K562 (cell line): Measurements from ENCODE around the gene AGMO. TPM values are rescaled to one million over a fixed set of nuclear protein-coding genes. Genes with fewer than 3 reads are reported as not detected.

Experiments used
- MBD1 ChIP-seq: fragments of 250-450 bp; sonication (Bioruptor Pico); IDR thresholded peaks from 2 replicates; pipeline ENCODE4 v1.8.0; 2022; ENCODE audit warnings: inconsistent platforms
- MED1 ChIP-seq: sonication (generic); formaldehyde crosslinking; IDR thresholded peaks from 2 replicates; pipeline ENCODE4 v1.8.1; 2023; ENCODE audit warnings: missing genetic modification reagents, borderline replicate concordance
- RAD51 ChIP-seq: fragments of 450-650 bp; IDR thresholded peaks from 2 replicates; pipeline ENCODE4 v1.7.1; 2016; ENCODE audit warnings: low read depth, mild to moderate bottlenecking, borderline replicate concordance
- polyA plus RNA-seq, 8 experiments: library from polyadenylated mRNA; depleted of rRNA in 4 of 8; stranded (reverse) in 5 of 8; unstranded in 3 of 8; fragments of >200 nt; fragmentation: Nextera tagmentation in 2 of 8; fragmentation: Illumina TruSeq in 1 of 8; extraction: Ambion mirVana in 2 of 8; extraction: Trizol in 1 of 8; gene quantifications; 2 replicates each; pipeline versions ENCODE4 v1.2.1 to v1.2.3, GENCODE V29; 2011 to 2014; ENCODE audit warnings: inconsistent platforms in 1 of 8, missing spikeins in 1 of 8
- total RNA-seq, 7 experiments: library from RNA; depleted of rRNA in 6 of 7; stranded (reverse); fragments of >200 nt in 6 of 7; fragmentation: Illumina TruSeq in 2 of 7; extraction: Trizol in 2 of 7; gene quantifications; 2 replicates each; pipeline versions ENCODE4 v1.2.1 to v1.2.3, GENCODE V29; 2011 to 2021; ENCODE audit warnings: low replicate concordance in 1 of 7
- TF ChIP-seq, protein P1 (sequence below): fragments of 200-600 bp; sonication (generic); IDR thresholded peaks from one replicate; pipeline ENCODE4 v1.6.1; 2012; ENCODE audit warnings: mild to moderate bottlenecking, low read depth, low read length, inconsistent platforms
- TF ChIP-seq, protein P2 (sequence below): sonication (generic); formaldehyde crosslinking; IDR thresholded peaks from 2 replicates; pipeline ENCODE4 v1.8.1; 2023; ENCODE audit warnings: missing genetic modification reagents, mild to moderate bottlenecking, borderline replicate concordance

The AGMO gene
- total and polyA plus RNA-seq, 9 of the 15 experiments (the other 6 are each of a cell fraction or from before 2014, with no cell fraction given), result 0.30 to 1.4 (median 0.69) TPM; not detected in 1

- TF ChIP-seq, protein P1, sequence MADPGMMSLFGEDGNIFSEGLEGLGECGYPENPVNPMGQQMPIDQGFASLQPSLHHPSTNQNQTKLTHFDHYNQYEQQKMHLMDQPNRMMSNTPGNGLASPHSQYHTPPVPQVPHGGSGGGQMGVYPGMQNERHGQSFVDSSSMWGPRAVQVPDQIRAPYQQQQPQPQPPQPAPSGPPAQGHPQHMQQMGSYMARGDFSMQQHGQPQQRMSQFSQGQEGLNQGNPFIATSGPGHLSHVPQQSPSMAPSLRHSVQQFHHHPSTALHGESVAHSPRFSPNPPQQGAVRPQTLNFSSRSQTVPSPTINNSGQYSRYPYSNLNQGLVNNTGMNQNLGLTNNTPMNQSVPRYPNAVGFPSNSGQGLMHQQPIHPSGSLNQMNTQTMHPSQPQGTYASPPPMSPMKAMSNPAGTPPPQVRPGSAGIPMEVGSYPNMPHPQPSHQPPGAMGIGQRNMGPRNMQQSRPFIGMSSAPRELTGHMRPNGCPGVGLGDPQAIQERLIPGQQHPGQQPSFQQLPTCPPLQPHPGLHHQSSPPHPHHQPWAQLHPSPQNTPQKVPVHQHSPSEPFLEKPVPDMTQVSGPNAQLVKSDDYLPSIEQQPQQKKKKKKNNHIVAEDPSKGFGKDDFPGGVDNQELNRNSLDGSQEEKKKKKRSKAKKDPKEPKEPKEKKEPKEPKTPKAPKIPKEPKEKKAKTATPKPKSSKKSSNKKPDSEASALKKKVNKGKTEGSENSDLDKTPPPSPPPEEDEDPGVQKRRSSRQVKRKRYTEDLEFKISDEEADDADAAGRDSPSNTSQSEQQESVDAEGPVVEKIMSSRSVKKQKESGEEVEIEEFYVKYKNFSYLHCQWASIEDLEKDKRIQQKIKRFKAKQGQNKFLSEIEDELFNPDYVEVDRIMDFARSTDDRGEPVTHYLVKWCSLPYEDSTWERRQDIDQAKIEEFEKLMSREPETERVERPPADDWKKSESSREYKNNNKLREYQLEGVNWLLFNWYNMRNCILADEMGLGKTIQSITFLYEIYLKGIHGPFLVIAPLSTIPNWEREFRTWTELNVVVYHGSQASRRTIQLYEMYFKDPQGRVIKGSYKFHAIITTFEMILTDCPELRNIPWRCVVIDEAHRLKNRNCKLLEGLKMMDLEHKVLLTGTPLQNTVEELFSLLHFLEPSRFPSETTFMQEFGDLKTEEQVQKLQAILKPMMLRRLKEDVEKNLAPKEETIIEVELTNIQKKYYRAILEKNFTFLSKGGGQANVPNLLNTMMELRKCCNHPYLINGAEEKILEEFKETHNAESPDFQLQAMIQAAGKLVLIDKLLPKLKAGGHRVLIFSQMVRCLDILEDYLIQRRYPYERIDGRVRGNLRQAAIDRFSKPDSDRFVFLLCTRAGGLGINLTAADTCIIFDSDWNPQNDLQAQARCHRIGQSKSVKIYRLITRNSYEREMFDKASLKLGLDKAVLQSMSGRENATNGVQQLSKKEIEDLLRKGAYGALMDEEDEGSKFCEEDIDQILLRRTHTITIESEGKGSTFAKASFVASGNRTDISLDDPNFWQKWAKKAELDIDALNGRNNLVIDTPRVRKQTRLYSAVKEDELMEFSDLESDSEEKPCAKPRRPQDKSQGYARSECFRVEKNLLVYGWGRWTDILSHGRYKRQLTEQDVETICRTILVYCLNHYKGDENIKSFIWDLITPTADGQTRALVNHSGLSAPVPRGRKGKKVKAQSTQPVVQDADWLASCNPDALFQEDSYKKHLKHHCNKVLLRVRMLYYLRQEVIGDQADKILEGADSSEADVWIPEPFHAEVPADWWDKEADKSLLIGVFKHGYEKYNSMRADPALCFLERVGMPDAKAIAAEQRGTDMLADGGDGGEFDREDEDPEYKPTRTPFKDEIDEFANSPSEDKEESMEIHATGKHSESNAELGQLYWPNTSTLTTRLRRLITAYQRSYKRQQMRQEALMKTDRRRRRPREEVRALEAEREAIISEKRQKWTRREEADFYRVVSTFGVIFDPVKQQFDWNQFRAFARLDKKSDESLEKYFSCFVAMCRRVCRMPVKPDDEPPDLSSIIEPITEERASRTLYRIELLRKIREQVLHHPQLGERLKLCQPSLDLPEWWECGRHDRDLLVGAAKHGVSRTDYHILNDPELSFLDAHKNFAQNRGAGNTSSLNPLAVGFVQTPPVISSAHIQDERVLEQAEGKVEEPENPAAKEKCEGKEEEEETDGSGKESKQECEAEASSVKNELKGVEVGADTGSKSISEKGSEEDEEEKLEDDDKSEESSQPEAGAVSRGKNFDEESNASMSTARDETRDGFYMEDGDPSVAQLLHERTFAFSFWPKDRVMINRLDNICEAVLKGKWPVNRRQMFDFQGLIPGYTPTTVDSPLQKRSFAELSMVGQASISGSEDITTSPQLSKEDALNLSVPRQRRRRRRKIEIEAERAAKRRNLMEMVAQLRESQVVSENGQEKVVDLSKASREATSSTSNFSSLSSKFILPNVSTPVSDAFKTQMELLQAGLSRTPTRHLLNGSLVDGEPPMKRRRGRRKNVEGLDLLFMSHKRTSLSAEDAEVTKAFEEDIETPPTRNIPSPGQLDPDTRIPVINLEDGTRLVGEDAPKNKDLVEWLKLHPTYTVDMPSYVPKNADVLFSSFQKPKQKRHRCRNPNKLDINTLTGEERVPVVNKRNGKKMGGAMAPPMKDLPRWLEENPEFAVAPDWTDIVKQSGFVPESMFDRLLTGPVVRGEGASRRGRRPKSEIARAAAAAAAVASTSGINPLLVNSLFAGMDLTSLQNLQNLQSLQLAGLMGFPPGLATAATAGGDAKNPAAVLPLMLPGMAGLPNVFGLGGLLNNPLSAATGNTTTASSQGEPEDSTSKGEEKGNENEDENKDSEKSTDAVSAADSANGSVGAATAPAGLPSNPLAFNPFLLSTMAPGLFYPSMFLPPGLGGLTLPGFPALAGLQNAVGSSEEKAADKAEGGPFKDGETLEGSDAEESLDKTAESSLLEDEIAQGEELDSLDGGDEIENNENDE, result no peak
- TF ChIP-seq, protein P2, sequence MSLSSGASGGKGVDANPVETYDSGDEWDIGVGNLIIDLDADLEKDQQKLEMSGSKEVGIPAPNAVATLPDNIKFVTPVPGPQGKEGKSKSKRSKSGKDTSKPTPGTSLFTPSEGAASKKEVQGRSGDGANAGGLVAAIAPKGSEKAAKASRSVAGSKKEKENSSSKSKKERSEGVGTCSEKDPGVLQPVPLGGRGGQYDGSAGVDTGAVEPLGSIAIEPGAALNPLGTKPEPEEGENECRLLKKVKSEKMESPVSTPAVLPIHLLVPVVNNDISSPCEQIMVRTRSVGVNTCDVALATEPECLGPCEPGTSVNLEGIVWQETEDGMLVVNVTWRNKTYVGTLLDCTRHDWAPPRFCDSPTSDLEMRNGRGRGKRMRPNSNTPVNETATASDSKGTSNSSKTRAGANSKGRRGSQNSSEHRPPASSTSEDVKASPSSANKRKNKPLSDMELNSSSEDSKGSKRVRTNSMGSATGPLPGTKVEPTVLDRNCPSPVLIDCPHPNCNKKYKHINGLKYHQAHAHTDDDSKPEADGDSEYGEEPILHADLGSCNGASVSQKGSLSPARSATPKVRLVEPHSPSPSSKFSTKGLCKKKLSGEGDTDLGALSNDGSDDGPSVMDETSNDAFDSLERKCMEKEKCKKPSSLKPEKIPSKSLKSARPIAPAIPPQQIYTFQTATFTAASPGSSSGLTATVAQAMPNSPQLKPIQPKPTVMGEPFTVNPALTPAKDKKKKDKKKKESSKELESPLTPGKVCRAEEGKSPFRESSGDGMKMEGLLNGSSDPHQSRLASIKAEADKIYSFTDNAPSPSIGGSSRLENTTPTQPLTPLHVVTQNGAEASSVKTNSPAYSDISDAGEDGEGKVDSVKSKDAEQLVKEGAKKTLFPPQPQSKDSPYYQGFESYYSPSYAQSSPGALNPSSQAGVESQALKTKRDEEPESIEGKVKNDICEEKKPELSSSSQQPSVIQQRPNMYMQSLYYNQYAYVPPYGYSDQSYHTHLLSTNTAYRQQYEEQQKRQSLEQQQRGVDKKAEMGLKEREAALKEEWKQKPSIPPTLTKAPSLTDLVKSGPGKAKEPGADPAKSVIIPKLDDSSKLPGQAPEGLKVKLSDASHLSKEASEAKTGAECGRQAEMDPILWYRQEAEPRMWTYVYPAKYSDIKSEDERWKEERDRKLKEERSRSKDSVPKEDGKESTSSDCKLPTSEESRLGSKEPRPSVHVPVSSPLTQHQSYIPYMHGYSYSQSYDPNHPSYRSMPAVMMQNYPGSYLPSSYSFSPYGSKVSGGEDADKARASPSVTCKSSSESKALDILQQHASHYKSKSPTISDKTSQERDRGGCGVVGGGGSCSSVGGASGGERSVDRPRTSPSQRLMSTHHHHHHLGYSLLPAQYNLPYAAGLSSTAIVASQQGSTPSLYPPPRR, result no peak
- no peak for TF ChIP-seq MED1 (CRISPR knock-in tag)
- no peak for TF ChIP-seq RAD51
- TF ChIP-seq MBD1 (CRISPR knock-in tag), result no peak
Measured at GRCh38 chr7:15418264-15418663, 143.6 kb downstream of the AGMO start (continued).
